Measurements from ENCODE around the gene CNTNAP2.

GRCh38 chr7:148108381-148108780 is 1991.8 kb downstream of the CNTNAP2 start:
- TF ChIP-seq CTCF (conservative IDR thresholded peaks at IDR 0.05; ENCODE audit: low read length) (no peak), EZH2phosphoT487 (IDR thresholded peaks at IDR 0.05; ENCODE audit: borderline replicate concordance, low read depth, low read length) (no peak)
